Activated CD4-positive, alpha-beta memory T cell treated with anti-CD3 and anti-CD28 coated beads, Interleukin-2, amount 10 ng/mL, durations not matched to agents 7 days and 5 days (primary cell): ENCODE measurements around the gene TMED9. TPM values are rescaled to one million over a fixed set of nuclear protein-coding genes. Genes with fewer than 3 reads are reported as not detected.

Experiments used
- CTCF ChIA-PET: fragments of 350-600 bp; sonication (Branson Sonifier 250); formaldehyde crosslinking; loops from one replicate; lab custom pipeline; 2021; ENCODE audit warnings: antibody characterized with exemption, inconsistent platforms; lab: Charles Lee
- POLR2A ChIA-PET: fragments of 350-600 bp; sonication (Branson Sonifier 250); formaldehyde crosslinking; loops from one replicate; lab custom pipeline; 2021; ENCODE audit warnings: antibody characterized with exemption; lab: Charles Lee
- DNase-seq: peaks from one replicate; pipeline ENCODE4 v3.0.0-alpha.2; 2020
- H3K27ac Mint-ChIP-seq: one replicate; pipeline ENCODE4 v1.8.0; 2021; ENCODE audit warnings: mild to moderate bottlenecking, mixed read lengths
- H3K27me3 Mint-ChIP-seq: one replicate; pipeline ENCODE4 v1.8.0; 2021; ENCODE audit warnings: mixed read lengths
- H3K36me3 Mint-ChIP-seq: one replicate; pipeline ENCODE4 v1.8.0; 2021; ENCODE audit warnings: low read depth, mixed read lengths
- H3K4me1 Mint-ChIP-seq: one replicate; pipeline ENCODE4 v1.8.0; 2021; ENCODE audit warnings: mixed read lengths
- H3K4me3 Mint-ChIP-seq: one replicate; pipeline ENCODE4 v1.8.0; 2021; ENCODE audit warnings: mild to moderate bottlenecking, mixed read lengths
- H3K9me3 Mint-ChIP-seq: one replicate; pipeline ENCODE4 v1.8.0; 2021; ENCODE audit warnings: mixed read lengths
- total RNA-seq, 2 experiments: library from RNA; stranded (reverse); gene quantifications; one replicate each; pipeline ENCODE4 v1.2.3, GENCODE V29; 2021

Gene TMED9
- total RNA-seq, result 100 to 1,000 TPM; 135 to 141 TPM

- H3K4me3 Mint-ChIP-seq, result peak within 1 kb of the TSS; percentile 96
- DNase-seq, result peak; percentile 91
- H3K27ac Mint-ChIP-seq, result peak within 1 kb of the TSS; percentile 94
- peaks cover 43% of the 10 kb centered on the region for H3K36me3 Mint-ChIP-seq
- POLR2A ChIA-PET, result interaction anchor here (0.9 to 2.0 kb wide), 14 partner anchors 9 to 615 kb away, joined by 3 to 8 read pairs (median 6); partner anchors contain the start of genes DDX41, FAM193B and HNRNPAB
- CTCF ChIA-PET, result interaction anchor here (1.0 to 1.6 kb wide), 6 partner anchors 8 to 203 kb away, joined by 3 to 5 read pairs (median 4); partner anchors contain the start of gene B4GALT7
- H3K9me3 Mint-ChIP-seq, result no peaks in the 10 kb centered on the region
- peaks cover 35% of the 10 kb centered on the region for H3K4me1 Mint-ChIP-seq
- H3K27me3 Mint-ChIP-seq, result peaks cover 23% of the 10 kb centered on the region
Observed at GRCh38 chr5:177592010-177592834, at the start of gene TMED9. TMED9 (plus strand) TSS chr5:177592203; CDS start chr5:177592215, 12 bp downstream.

- ChIA-PET CTCF (interaction anchor here (0.8 kb wide), 1 partner anchor 18 kb away, joined by 3 read pairs; no protein-coding TSS in a partner anchor), POLR2A (no interaction called here)
- DNase-seq, result no peak
- Mint-ChIP-seq H3K27me3 (no peaks in the 10 kb centered on the region), H3K9me3 (no peaks in the 10 kb centered on the region), H3K36me3 (peaks cover 25% of the 10 kb centered on the region), H3K27ac (no peak overlapping the region), H3K4me1 (peaks cover 5% of the 10 kb centered on the region), H3K4me3 (no peak overlapping the region)
Observed at GRCh38 chr5:177542816-177543465, 49.1 kb upstream of the TMED9 start.

GRCh38 chr5:177545487-177546257 lies 46.3 kb upstream of the TMED9 start:
- no peak overlapping the region for H3K4me3 Mint-ChIP-seq
- no peaks in the 10 kb centered on the region for H3K9me3 Mint-ChIP-seq
- POLR2A ChIA-PET, result interaction anchor here (0.9 to 1.4 kb wide), 2 partner anchors 8 to 20 kb away, joined by 3 to 4 read pairs; partner anchors contain the start of gene FAM193B
- DNase-seq, result no peak
- CTCF ChIA-PET, result interaction anchor here (0.7 to 1.1 kb wide), 3 partner anchors 13 to 508 kb away, joined by 3 to 4 read pairs (median 3); no protein-coding TSS in a partner anchor
- H3K27me3 Mint-ChIP-seq, result no peaks in the 10 kb centered on the region
- no peak overlapping the region for H3K27ac Mint-ChIP-seq
- peaks cover 8% of the 10 kb centered on the region for H3K4me1 Mint-ChIP-seq
- H3K36me3 Mint-ChIP-seq, result peaks cover 23% of the 10 kb centered on the region

- Mint-ChIP-seq H3K36me3 (peaks cover 23% of the 10 kb centered on the region), H3K27ac (no peak overlapping the region), H3K4me3 (no peak overlapping the region), H3K27me3 (no peaks in the 10 kb centered on the region), H3K4me1 (peaks cover 8% of the 10 kb centered on the region), H3K9me3 (no peaks in the 10 kb centered on the region)
- DNase-seq, result no peak
- POLR2A ChIA-PET, result interaction anchor here (1.4 kb wide), 1 partner anchor 8 kb away, joined by 4 read pairs; the partner anchor contains the start of gene FAM193B
- CTCF ChIA-PET, result no interaction called here
Observed at GRCh38 chr5:177546258-177546741, 45.7 kb upstream of the TMED9 start.

- Mint-ChIP-seq H3K27ac (no peak overlapping the region), H3K4me3 (no peak overlapping the region), H3K9me3 (no peaks in the 10 kb centered on the region), H3K27me3 (no peaks in the 10 kb centered on the region), H3K36me3 (peaks cover 25% of the 10 kb centered on the region), H3K4me1 (peaks cover 17% of the 10 kb centered on the region)
- ChIA-PET CTCF (no interaction called here), POLR2A (no interaction called here)
- no peak for DNase-seq
Observed at GRCh38 chr5:177547736-177548135, 44.3 kb upstream of the TMED9 start.

- peaks cover 25% of the 10 kb centered on the region for H3K4me1 Mint-ChIP-seq
- no peak for DNase-seq
- no peak overlapping the region for H3K4me3 Mint-ChIP-seq
- ChIA-PET POLR2A (no interaction called here), CTCF (no interaction called here)
- H3K9me3 Mint-ChIP-seq, result no peaks in the 10 kb centered on the region
- H3K27ac Mint-ChIP-seq, result no peak overlapping the region
- H3K36me3 Mint-ChIP-seq, result peaks cover 30% of the 10 kb centered on the region
- H3K27me3 Mint-ChIP-seq, result no peaks in the 10 kb centered on the region
Observed at GRCh38 chr5:177548495-177548894, 43.5 kb upstream of the TMED9 start.

GRCh38 chr5:177550122-177550521 lies 41.9 kb upstream of the TMED9 start:
- POLR2A ChIA-PET, result no interaction called here

GRCh38 chr5:177552839-177553455 lies 39.1 kb upstream of the TMED9 start:
- peak overlapping the region; percentile 42 for H3K27ac Mint-ChIP-seq
- DNase-seq, result no peak
- no peaks in the 10 kb centered on the region for H3K27me3 Mint-ChIP-seq
- CTCF ChIA-PET, result interaction anchor here (0.6 to 1.0 kb wide), 2 partner anchors 52 to 276 kb away, joined by 3 read pairs; no protein-coding TSS in a partner anchor
- H3K4me3 Mint-ChIP-seq, result peak overlapping the region; percentile 77
- no peaks in the 10 kb centered on the region for H3K9me3 Mint-ChIP-seq
- H3K36me3 Mint-ChIP-seq, result peaks cover 21% of the 10 kb centered on the region
- peaks cover 51% of the 10 kb centered on the region for H3K4me1 Mint-ChIP-seq
- POLR2A ChIA-PET, result interaction anchor here (1.0 to 2.2 kb wide), 4 partner anchors 7 to 47 kb away, joined by 3 to 10 read pairs (median 6); partner anchors contain the start of genes B4GALT7, DDX41 and TMED9

More at GRCh38 chr5:177550122-177550521, 41.9 kb upstream of the TMED9 start:
- Mint-ChIP-seq H3K4me1 (peaks cover 34% of the 10 kb centered on the region), H3K27me3 (no peaks in the 10 kb centered on the region), H3K27ac (no peak overlapping the region), H3K36me3 (peaks cover 27% of the 10 kb centered on the region), H3K4me3 (no peak overlapping the region), H3K9me3 (no peaks in the 10 kb centered on the region)
- CTCF ChIA-PET, result no interaction called here
- no peak for DNase-seq

GRCh38 chr5:177553671-177554429 lies 38.2 kb upstream of the TMED9 start:
- peaks cover 49% of the 10 kb centered on the region for H3K4me1 Mint-ChIP-seq
- ChIA-PET POLR2A (interaction anchor here (0.6 to 2.2 kb wide), 5 partner anchors 8 to 284 kb away, joined by 3 to 10 read pairs (median 4); partner anchors contain the start of genes B4GALT7, DDX41 and TMED9), CTCF (no interaction called here)
- DNase-seq, result peak; percentile 54
- peak overlapping the region; percentile 77 for H3K4me3 Mint-ChIP-seq
- no peaks in the 10 kb centered on the region for H3K9me3 Mint-ChIP-seq
- no peaks in the 10 kb centered on the region for H3K27me3 Mint-ChIP-seq
- H3K36me3 Mint-ChIP-seq, result peaks cover 17% of the 10 kb centered on the region
- peak overlapping the region; percentile 13 for H3K27ac Mint-ChIP-seq

- peak; percentile 96 for DNase-seq
- ChIA-PET CTCF (no interaction called here), POLR2A (interaction anchor here (1.2 to 1.4 kb wide), 2 partner anchors 9 to 38 kb away, joined by 4 to 8 read pairs; partner anchors contain the start of gene TMED9)
- peak within 1 kb of the TSS; percentile 56 for H3K27ac Mint-ChIP-seq
- H3K4me1 Mint-ChIP-seq, result peaks cover 49% of the 10 kb centered on the region
- peaks cover 17% of the 10 kb centered on the region for H3K36me3 Mint-ChIP-seq
- peak within 1 kb of the TSS; percentile 77 for H3K4me3 Mint-ChIP-seq
- no peaks in the 10 kb centered on the region for H3K9me3 Mint-ChIP-seq
- H3K27me3 Mint-ChIP-seq, result no peaks in the 10 kb centered on the region
Observed at GRCh38 chr5:177554474-177555111, 37.4 kb upstream of the TMED9 start, which contains the start of gene FAM193B. FAM193B (minus strand) TSS chr5:177554563; CDS start chr5:177554458, 105 bp downstream.

GRCh38 chr5:177555228-177555627 lies 36.8 kb upstream of the TMED9 start:
- Mint-ChIP-seq H3K27ac (no peak overlapping the region), H3K4me3 (peak overlapping the region; percentile 68), H3K36me3 (peaks cover 15% of the 10 kb centered on the region), H3K9me3 (no peaks in the 10 kb centered on the region), H3K4me1 (peaks cover 49% of the 10 kb centered on the region), H3K27me3 (no peaks in the 10 kb centered on the region)
- POLR2A ChIA-PET, result no interaction called here
- CTCF ChIA-PET, result no interaction called here
- DNase-seq, result no peak
